ENCODE data around the gene DEFB112.

The DEFB112 gene

GRCh38 chr6:50003139-50003538 lies 46.6 kb downstream of the DEFB112 start:
- DNase-seq (ENCODE audit: low read depth in 2 of 3, low spot score in 1 of 3), result no peak

DNA sequence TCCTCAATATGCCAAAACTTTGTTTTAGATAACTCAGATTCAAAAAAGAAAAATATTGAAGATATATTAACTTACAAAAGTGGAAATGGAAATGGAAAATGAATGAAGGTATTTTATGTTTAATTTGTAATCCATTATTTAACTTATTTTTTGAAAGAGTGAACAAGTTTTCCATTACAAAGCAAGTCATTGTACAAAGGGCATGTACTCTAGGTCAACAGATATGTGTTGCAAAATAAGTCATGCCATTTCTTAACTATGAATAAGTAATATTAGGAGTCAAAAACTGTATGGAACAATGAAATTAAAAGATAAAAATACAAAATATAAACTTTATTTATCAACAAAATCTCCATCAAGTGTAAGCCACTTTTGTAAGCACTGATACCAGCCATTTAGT lies 54.5 kb downstream of the DEFB112 start:
- DNase-seq (ENCODE audit: low read depth in 2 of 3, low spot score in 1 of 3), result no peak

Measured in stimulated activated CD4-positive, alpha-beta T cell treated with anti-CD3 and anti-CD28 coated beads, Interleukin-12 subunit alpha, Interleukin-12 subunit beta, amount 100 ng/mL, for 48 hours (primary cell).